Thyroid gland (tissue), 4 donors: ENCODE measurements around the gene SLC38A4.

Experiments used
- POLR2A ChIP-seq, 2 donors: fragments of 450-650 bp; IDR thresholded peaks; one replicate each; pipeline ENCODE4 v1.6.1; 2017; ENCODE audit warnings: antibody characterized with exemption in 2 of 2, mild to moderate bottlenecking in 2 of 2, moderate library complexity in 1 of 2
- TF ChIP-seq, protein P1 (sequence below), 6 experiments: fragments of 200-600 bp in 3 of 6; fragments of 450-650 bp in 3 of 6; sonication (generic) in 3 of 6; IDR thresholded peaks; one replicate each; pipeline ENCODE4 v1.5.1; 2016 to 2019; ENCODE audit warnings: antibody characterized with exemption in 6 of 6, mild to moderate bottlenecking in 2 of 6, inconsistent platforms in 1 of 6, moderate library complexity in 1 of 6

DNA sequence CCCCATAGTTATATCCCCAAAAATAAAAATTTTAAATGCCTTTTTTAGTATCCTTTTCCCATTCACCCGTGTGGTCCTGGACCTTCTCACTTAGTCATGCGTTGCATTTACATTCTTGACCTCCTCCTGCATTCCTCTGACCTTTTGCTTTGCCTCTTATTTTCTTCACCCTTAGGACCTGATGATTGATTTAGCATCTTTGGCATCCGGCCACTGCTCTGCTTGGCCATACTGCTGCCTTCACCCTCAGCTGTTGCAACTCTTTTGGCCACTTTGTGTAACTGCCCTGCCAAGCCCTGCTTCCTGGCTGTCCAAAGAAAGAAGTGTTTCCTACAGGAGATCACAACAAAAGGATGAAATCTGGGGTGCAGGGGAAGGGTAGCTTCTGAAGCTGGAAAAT, 48.8 kb upstream of the SLC38A4 start:
- TF ChIP-seq, protein P1, sequence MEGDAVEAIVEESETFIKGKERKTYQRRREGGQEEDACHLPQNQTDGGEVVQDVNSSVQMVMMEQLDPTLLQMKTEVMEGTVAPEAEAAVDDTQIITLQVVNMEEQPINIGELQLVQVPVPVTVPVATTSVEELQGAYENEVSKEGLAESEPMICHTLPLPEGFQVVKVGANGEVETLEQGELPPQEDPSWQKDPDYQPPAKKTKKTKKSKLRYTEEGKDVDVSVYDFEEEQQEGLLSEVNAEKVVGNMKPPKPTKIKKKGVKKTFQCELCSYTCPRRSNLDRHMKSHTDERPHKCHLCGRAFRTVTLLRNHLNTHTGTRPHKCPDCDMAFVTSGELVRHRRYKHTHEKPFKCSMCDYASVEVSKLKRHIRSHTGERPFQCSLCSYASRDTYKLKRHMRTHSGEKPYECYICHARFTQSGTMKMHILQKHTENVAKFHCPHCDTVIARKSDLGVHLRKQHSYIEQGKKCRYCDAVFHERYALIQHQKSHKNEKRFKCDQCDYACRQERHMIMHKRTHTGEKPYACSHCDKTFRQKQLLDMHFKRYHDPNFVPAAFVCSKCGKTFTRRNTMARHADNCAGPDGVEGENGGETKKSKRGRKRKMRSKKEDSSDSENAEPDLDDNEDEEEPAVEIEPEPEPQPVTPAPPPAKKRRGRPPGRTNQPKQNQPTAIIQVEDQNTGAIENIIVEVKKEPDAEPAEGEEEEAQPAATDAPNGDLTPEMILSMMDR (IDR thresholded peaks at IDR 0.05), result no peak
- TF ChIP-seq POLR2A (IDR thresholded peaks at IDR 0.05), result no peak
